Measurements from ENCODE around the gene NOTCH2.
"Not testable (repeated sequence)": the region's sequence is repeated elsewhere in the genome, so short reads cannot be mapped to it uniquely, and the experiment has no call there.

The NOTCH2 gene

GRCh38 chr1:120048208-120048607 lies 21.3 kb downstream of the NOTCH2 start:
- DNase-seq, result not testable (repeated sequence)

GRCh38 chr1:120041771-120042170 lies 27.7 kb downstream of the NOTCH2 start:
- not testable (repeated sequence) for DNase-seq

- DNase-seq, result not testable (repeated sequence)
Observed at GRCh38 chr1:120032253-120032652, 37.2 kb downstream of the NOTCH2 start.

GRCh38 chr1:120023791-120024190 lies 45.7 kb downstream of the NOTCH2 start:
- not testable (repeated sequence) for DNase-seq

- DNase-seq, result not testable (repeated sequence)
Observed at GRCh38 chr1:120014978-120015377, 54.5 kb downstream of the NOTCH2 start.

- not testable (repeated sequence) for DNase-seq
Observed at GRCh38 chr1:120008320-120008719, 61.1 kb downstream of the NOTCH2 start.

- DNase-seq, result not testable (repeated sequence)
Observed at GRCh38 chr1:120007850-120008249, 61.6 kb downstream of the NOTCH2 start.

GRCh38 chr1:120001035-120001434 lies 68.4 kb downstream of the NOTCH2 start:
- DNase-seq, result not testable (repeated sequence)

GRCh38 chr1:119996731-119997312 lies 72.6 kb downstream of the NOTCH2 start:
- DNase-seq, result not testable (repeated sequence)

- not testable (repeated sequence) for DNase-seq
Observed at GRCh38 chr1:119995975-119996374, 73.5 kb downstream of the NOTCH2 start.

- DNase-seq, result no peak
Observed at GRCh38 chr1:119988306-119989062, 81.0 kb downstream of the NOTCH2 start.

- peak in 1 of 2 donors; percentile 76 for DNase-seq
Observed at GRCh38 chr1:119987686-119988085, 81.8 kb downstream of the NOTCH2 start.

- peak in 1 of 2 donors; percentile 36 for DNase-seq
Observed at GRCh38 chr1:119987112-119987511, 82.3 kb downstream of the NOTCH2 start.

GRCh38 chr1:119986007-119986497 lies 83.4 kb downstream of the NOTCH2 start:
- no peak for DNase-seq

GRCh38 chr1:119984771-119985170 lies 84.7 kb downstream of the NOTCH2 start:
- DNase-seq, result no peak

- DNase-seq, result peak in 1 of 2 donors; percentile 37
Observed at GRCh38 chr1:119981986-119982815, 87.3 kb downstream of the NOTCH2 start.

GRCh38 chr1:119981496-119981895 lies 88.0 kb downstream of the NOTCH2 start:
- DNase-seq, result no peak

- no peak for DNase-seq
Observed at GRCh38 chr1:119978018-119978505, 91.4 kb downstream of the NOTCH2 start.

GRCh38 chr1:119977113-119977736 lies 92.2 kb downstream of the NOTCH2 start:
- not testable (repeated sequence) for DNase-seq

- DNase-seq, result not testable (repeated sequence)
Observed at GRCh38 chr1:119975582-119976254, 93.7 kb downstream of the NOTCH2 start.

- DNase-seq, result peak in 1 of 2 donors; percentile 32
Observed at GRCh38 chr1:119975006-119975405, 94.5 kb downstream of the NOTCH2 start.

- DNase-seq, result no peak
Observed at GRCh38 chr1:119974013-119974412, 95.4 kb downstream of the NOTCH2 start.

All from bone marrow (tissue), 2 donors.